Endometrial microvascular endothelial cells (primary cell): ENCODE measurements around the gene ATXN1. TPM values are rescaled to one million over a fixed set of nuclear protein-coding genes. Genes with fewer than 3 reads are reported as not detected.
"Not testable (repeated sequence)": the region's sequence is repeated elsewhere in the genome, so short reads cannot be mapped to it uniquely, and the experiment has no call there.

Experiments used
- in situ Hi-C: cut with HindIII; loops from 2 replicates; pipeline ENCODE4 v1.10.0; 2017; ENCODE audit warnings: low sequenced_read_pairs, low pct_unique_long_range_greater_than_20kb; ENCODE audit errors: inconsistent ontology term
- total RNA-seq: library from RNA; depleted of rRNA; stranded (reverse); fragments of >200 nt; gene quantifications from one replicate; pipeline ENCODE4 v1.2.3, GENCODE V29; 2015; ENCODE audit errors: inconsistent ontology term

ATXN1 gene
- total RNA-seq, 1 donor from 2014 or later: 8.1 TPM

DNA sequence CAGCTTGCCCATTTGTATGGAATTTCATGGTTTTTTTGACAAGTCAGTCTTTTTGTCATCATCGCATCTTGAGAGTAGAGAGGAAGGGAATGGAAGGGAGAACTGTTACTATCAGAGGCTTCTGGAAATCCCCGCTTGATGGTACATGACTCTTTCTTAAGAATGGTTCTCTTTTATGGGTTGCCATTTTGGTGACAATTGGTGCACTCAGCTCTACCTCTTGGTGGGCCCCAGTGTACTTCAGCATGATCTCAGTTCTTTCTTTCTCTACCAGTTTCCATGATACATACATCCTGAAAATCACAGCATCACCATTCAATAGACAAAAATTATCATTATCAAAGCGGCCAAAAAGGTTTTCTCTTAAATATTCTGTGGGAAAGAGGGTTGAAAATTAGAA, 147.1 kb downstream of the ATXN1 start:
- in situ Hi-C loops: not testable (repeated sequence)

DNA sequence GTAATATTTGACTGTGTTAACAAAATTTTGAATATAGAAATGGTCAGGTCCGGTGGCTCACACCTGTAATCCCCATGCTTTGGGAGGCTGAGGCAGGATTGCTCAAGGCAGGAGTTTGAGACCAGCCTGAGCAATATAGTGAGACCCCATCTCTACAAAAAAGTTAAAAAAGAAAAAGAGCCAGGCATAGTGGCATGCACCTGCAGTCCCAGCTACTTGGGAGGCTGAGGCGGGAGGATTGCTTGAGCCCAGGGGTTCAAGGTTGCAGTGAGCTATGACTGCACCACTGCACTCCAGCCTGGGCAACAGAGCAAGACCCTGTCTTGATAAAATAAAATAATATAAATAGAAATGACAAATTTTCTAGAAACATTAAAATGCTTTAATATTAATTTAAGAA, 147.8 kb downstream of the ATXN1 start:
- in situ Hi-C loops: not testable (repeated sequence)

DNA sequence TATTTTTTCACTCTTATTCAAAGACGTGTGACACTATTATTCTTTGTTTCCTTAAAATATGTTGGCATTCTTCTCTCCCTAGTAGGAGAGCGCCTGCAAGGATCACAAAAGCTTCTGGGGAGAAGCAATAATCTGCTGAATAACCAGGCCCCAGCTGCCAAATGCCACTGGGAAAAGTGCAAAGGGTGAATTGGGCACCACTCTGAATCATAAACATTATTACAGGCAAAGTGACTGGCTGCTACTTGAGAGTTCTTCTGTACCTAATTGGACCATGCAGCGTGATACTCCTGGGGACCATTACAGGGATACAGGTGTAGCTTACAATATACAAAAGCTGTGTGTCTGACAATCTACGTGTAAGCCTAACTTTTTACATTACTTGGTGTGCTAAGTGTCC, 152.8 kb downstream of the ATXN1 start:
- in situ Hi-C loops: no loop called here

DNA sequence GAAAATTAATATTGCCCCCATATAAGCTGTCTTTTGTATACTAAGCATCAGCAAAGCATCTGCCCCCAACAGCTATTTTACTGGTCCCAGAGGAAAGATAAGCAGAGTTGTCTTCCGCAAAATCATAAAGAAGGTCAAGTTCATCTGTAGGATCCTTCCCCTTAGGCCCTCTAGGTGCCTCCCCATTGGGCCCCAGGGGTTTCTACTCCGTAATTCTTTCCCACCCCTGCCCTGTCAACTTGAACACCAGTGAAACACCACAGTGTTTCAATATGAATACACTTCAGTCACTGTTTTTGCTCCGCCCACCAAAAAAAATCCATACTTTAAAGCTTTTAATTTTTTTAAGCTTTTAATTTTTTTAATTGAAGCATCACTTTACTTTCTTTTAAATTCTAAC, 159.2 kb downstream of the ATXN1 start:
- in situ Hi-C loops: no loop called here

DNA sequence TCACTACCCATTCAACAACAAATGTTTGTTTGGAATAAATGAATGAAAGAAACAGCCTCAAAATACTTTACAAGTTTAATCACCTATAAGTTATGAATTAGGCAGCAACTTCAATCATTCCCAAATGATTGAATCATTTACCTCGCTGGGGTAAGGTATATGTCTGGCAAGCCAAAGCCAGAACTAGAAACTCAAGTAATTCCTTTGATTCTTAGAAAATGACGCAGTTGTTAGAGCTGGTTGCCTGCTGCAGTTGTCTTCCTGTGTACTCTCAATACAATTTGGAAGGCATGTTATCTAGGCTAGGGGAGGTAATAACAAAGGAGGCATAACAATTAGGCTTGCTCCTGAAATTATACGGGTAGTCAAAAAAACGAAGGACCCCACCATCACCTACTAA, 160.6 kb downstream of the ATXN1 start:
- in situ Hi-C loops: no loop called here

DNA sequence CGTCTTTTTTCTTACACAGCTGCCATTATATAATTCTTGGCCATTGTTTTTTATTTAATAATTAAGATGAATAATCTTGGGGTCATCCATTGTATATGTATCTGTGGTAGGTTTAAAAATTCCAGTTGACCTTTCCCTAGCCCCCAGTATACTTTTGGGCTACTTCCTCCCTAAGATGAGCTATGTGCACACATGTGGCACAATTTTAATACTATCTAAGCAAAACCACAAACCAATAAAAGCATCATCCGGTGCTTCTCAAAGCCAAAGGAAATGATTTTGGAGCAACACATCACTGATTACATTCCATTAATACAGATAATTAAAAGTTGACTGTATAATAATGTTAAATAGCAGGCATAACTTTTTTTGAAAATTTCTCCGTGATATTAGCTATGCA, 161.2 kb downstream of the ATXN1 start:
- in situ Hi-C loops: no loop called here

DNA sequence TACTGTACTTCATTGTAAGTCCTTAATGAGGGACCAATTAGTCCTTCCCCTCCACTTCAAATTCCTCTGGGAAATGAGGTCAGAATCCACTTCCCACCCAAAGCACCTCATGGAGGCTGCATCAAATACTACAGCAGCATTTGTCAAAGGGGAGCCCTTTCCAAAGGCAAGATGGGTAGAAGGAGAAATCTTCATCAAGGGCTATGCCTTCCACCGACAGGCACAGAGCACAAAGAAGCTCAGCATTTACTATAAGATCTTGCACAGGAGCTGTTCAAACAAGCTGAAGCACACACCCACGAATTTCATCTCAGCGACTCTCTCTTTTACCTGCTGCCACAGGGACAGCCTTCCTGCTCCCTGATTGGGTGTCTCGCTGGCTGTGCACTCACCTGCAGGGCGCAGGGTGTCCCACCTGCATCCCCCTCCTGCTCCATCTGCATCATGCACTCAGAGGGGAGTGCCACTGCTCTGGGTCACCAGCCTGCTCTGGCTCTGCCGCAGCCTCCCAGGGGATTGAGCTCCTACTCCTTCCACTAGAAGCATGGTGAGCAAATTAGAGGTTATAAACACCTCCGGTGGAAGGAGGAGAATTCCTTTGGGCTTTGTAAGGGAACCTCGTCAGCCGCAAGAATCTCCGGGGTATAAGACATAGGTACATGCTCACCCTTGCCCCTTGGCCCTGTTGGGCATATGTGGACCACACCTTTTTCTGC, 164.5 kb downstream of the ATXN1 start:
- in situ Hi-C loops: no loop called here

DNA sequence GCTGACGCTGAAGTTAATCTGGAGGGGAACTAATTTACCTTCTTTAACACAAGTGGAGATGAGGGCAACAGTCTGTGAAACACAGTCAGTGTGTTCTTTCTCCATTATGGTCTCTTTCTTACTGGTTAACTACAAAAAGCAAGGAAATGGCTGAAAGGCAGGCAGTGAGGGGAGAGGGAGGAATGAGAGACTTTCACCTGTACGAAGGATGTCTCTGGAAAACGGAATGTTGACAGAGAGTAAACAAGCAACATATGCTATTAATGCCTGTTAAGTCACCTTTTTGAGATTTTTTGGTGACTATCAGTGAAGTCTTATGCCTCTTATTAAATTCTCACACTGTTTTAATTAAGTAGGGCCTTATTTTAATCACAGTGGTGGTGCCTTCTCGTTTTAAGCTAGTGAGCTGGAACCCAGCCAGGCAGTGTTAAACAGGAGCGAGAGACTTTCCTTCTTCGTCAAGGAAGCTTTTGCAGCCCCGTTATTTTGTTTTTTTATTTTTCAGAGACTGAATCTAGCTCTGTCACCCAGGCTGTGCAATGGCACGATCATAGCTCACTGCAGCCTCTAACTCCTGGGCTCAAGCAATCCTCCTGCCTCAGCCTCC, 165.6 kb downstream of the ATXN1 start:
- in situ Hi-C loops: no loop called here

DNA sequence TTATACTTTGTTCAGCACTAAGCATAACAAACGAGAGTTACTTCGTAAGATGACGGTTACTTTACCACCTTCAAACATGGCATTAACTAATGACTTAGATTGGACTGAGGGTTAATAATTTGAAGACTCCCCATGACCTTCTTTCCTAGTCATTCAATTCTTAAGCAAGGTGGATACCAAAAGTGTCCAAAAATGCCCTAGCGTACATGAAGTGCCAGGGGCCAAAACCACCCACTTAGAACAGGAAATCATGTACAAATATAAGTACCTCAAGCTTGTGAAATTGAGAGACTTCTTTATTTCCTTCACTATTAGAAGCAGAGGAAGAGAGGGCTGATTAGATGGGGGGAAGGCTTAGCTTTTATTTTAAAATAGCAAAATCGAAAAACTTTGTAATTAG, 166.4 kb downstream of the ATXN1 start:
- in situ Hi-C loops: no loop called here

DNA sequence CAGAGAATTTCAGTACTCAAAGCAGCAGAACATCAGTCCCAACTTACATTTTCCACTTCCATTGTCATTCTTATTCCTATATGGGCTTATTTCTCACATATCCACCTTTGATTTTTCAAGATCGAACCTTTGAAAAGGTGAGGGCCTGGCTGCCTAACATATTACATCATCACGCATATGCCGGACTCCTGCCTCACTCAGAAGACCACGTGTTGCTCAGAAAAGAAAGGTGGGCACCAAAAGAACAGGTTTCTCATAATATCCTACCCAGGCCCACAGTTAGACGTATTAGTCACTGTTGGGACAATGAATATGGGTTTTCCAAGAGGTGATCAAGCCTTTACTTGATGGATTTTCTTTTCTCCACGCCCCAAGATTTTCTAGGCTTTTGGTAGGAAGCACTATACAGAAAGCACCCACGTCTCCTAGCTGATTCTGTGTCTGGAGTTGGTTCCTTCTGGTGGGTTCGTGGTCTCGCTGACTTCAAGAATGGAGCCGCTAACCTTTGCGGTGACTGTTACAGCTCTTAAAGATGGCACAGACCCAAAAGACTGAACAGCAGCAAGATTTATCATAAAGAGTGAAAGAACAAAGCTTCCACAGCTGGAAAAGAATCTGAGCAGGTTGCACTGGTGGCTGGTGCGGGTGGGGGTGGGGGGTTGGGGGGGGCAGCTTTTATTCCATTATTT, 168.9 kb downstream of the ATXN1 start:
- in situ Hi-C loops: no loop called here

DNA sequence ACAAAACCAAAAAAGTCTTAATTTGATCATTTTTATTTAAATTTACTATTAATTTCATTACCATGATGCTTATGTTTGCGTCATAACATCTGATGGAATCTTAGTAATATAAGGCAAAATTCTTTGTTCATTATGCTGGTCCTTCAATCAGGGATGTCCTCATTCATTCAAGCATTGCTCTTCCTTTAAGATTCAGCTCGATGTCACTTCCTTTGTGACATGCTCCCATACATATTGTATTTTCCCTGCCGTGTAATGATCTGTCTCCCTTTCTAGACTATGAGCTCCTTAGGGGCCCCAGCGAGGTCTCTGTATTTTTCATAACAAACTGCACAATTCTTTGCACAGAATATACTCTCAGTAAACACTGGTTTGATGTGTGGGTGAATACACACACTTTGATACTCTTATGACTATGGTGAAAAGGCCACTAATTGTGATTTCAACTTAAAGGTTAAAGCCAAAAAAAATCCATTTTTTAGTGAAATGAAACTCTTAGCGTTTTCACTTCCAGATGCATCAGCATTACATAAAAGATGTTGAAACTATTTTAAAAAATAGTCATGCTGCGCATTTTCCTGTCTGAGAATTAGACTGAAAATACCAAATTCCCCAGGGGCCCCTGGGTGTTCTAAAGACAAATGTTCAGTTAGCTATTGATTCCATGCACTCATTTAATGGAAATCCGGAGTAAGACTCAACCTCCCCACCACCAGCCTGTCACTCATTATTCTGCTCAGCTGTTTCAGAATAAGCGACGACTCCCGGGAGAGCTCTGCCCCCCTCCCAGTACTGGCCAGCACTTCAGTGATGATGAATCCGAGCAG, 169.7 kb downstream of the ATXN1 start:
- in situ Hi-C loops: no loop called here

DNA sequence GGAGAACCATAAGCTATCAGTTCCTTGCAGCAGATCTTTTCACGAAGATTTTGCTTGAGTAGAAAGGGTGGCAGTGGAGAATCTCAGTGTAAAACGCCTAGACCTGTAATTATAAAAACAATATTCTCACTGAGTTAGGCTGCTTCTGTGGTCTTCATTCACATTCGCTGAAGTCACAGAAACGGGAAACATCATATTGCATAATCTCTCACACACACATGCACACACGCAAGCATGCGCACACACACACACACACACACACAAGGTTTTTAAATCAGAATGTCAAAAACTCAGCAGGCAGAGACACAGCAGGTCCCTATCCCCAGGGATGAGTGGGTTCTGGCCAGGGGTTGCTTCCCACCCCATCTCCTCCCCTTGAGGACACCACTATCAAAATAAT, 175.5 kb downstream of the ATXN1 start:
- in situ Hi-C loops: no loop called here

DNA sequence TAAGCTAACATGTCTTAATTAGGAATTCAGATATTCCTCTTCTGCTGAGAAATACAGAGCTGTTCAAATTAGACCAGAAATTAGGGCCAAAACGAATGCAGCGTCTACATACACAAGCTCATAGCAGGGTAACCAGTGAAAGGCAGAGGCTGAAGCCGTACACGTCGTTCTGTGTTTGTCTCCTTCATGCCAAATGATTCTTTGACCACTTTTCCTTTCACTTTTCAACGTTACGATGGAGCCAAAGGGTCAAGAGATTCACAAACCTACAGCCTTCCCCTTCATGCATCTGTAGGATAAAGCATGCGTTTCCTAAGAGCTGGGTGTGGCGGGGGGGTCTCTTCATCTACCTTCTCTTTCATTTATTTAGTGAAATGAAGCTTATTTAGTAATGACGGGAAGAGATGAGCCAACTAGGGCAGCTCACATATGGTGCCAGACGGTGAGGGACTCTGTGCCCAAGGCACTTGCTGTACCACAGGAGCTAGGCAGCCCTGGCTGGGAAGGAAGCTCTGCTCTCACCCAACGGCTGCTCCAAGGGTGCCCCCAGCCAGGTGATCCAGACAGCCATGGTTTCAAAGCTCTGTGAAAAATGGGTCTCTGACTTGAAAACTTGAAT, 178.0 kb downstream of the ATXN1 start:
- in situ Hi-C loops: no loop called here

DNA sequence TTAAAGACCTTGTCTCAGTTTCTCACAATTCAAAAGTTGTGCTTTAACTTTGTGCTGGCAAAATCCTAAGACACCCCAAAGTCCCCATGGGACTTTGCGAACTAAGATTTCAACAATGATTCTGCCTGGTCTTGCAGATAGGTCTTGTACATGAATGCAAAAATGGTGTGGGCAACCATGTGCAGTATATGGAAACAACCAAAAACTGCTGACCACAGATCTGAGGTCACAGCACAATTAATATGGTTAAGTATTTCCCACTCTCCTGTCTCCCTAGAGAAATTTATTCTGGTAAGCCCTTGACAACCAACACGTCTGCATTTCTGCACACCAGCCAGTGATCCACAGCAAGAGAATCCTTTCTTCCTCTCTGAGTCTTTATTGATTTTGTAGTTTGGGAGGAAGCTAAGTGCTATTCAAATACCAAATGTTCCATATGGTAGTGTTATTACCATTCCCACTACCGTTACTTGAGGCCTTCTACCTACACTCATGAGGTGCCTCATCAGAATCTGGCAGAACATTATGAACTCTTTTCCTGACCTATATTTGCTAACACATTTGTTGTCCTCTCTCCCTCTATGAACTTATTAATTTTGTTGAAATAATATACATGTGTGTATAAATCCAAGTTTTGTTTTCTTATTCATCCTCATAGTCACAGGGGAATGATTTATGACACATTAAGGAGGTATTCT, 178.7 kb downstream of the ATXN1 start:
- in situ Hi-C loops: no loop called here

DNA sequence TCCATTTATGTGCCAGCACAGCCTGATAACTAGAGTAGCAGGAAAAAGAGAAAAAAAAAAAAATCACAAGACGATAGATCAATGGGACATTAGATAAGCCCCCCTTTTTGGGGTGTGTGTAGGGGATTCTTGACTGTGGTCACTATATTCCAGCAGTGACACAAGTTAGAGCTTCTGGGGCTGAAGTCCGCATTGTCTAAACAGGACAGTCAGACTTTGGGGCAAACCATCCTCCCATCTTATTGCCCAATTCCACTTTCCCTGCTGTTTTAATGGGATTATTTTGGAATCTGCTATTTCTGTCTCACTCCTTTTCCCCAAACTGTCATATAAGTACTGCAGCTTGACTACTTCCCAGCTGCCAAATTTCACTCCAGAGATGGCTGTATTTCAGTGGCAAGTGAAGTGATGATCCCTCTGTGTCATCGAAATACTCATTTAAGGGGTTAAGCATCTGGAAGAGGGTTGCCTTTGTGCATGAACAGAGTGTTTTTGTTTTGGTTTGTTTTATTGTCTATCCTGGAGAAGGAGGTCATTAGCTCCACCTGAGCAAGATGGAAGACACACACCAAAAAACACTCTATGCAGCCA, 182.5 kb downstream of the ATXN1 start:
- in situ Hi-C loops: no loop called here

DNA sequence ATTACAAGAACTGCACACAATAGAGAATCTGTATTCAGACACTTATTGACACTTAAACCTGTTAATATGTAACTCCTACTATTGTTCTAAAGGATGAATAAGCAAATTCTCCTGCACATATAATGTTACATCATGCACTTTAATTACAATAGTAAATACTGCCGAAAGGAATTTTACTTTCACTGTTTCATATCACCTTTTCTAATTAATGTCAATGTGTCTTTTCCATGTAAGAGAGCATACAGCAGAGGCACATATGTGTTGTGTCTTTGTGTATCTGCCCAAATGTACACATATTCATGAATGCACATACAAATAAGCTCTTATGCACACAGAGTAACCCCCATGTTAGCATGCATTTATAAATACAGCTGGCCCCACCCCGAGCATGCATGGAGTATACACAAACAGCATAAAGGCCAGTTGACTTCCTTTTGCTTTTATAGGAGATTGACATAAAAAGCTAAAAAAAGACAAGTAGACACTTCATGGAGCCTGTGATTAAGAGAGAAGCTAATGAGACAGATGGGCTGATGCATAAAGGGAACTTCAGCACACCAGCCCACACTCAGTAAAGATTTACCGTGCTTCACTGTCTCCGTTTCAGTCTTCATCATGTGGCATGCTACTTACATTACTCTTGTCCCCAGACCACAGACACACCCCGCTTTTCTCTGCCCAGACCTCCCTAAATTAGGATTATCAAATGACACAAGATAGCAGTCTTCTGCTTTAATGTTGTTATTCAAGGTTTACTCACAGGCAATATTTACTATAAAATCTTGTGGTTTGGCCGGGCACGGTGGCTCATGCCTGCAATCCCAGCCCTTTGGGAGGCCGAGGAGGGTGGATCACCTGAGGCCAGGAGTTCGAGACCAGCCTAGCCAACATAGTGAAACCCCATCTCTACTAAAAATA, 184.6 kb downstream of the ATXN1 start:
- in situ Hi-C loops: no loop called here

DNA sequence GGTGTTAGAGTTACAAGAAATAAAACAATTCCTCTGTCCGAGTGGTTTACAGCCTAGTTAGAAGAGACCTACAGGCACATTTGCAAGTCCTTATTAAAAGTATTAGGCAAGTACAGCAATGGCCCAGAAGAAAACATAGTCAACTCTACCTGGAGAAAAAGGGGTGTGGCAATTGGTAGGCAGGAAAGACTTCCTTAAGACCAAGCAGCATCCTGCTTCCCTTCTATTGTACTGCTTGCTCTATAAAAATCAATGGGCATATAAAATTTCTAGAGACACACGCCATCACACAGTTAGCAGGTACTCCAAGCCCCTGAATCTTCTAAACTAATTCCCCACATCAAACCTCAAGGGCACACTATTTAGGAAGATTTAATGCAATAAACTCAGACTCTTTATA, 185.6 kb downstream of the ATXN1 start:
- in situ Hi-C loops: no loop called here
